CD4-positive, alpha-beta memory T cell (primary cell): ENCODE results near the gene XRN2. TPM values are rescaled to one million over a fixed set of nuclear protein-coding genes. Genes with fewer than 3 reads are reported as not detected.

ENCODE experiments used
- polyA plus RNA-seq, 2 donors: library from polyadenylated mRNA; unstranded; fragments of 300-500 nt; fragmentation: Illumina TruSeq; gene quantifications; one replicate each; pipeline ENCODE4 v1.2.3, GENCODE V29; 2021
- total RNA-seq, 2 experiments: library from RNA; stranded (reverse); gene quantifications; one replicate each; pipeline ENCODE4 v1.2.3, GENCODE V29; 2021

The XRN2 gene
- total and polyA plus RNA-seq, 4 experiments from 2014 or later = 52.8 to 80.3 (median 64.6) TPM

Other genes starting within 250 kb of the XRN2 start
- not detected for gene LINC00237, start 197.0 kb upstream of the XRN2 start, total RNA-seq
- gene LINC00237, start 197.0 kb upstream of the XRN2 start, polyA plus RNA-seq = not detected
- 10 to 100 TPM; 33.7 to 46.3 TPM for gene KIZ, start 177.2 kb upstream of the XRN2 start, total RNA-seq
- gene KIZ, start 177.2 kb upstream of the XRN2 start, polyA plus RNA-seq = 10 to 100 TPM; 15.9 to 17.0 TPM
- not detected for gene NKX2-4, start 94.2 kb downstream of the XRN2 start, total RNA-seq
- gene NKX2-4, start 94.2 kb downstream of the XRN2 start, polyA plus RNA-seq = not detected
- not detected for gene NKX2-2, start 210.7 kb downstream of the XRN2 start, total RNA-seq
- gene NKX2-2, start 210.7 kb downstream of the XRN2 start, polyA plus RNA-seq = not detected